Left ventricle myocardium inferior (tissue), 1 donor: ENCODE data around the gene GYS1. TPM values are rescaled to one million over a fixed set of nuclear protein-coding genes. Genes with fewer than 3 reads are reported as not detected.
"Not testable (repeated sequence)": the region's sequence is repeated elsewhere in the genome, so short reads cannot be mapped to it uniquely, and the experiment has no call there.

Source experiments
- DNase-seq: peaks from one replicate; pipeline ENCODE4 v3.0.0-alpha.2; 2020
- H3K27ac ChIP-seq: fragments of 200-600 bp; replicated peaks from 2 replicates; pipeline ENCODE4 v1.8.0; 2021
- H3K27me3 ChIP-seq: fragments of 200-600 bp; 2 replicates; pipeline ENCODE4 v1.8.0; 2021; ENCODE audit warnings: low read depth
- H3K36me3 ChIP-seq: fragments of 200-600 bp; 2 replicates; pipeline ENCODE4 v1.8.0; 2021
- H3K4me1 ChIP-seq: fragments of 200-600 bp; 2 replicates; pipeline ENCODE4 v1.8.0; 2021
- H3K4me3 ChIP-seq: fragments of 200-600 bp; 2 replicates; pipeline ENCODE4 v1.8.0; 2021; ENCODE audit warnings: mild to moderate bottlenecking, moderate library complexity
- H3K9me3 ChIP-seq: fragments of 200-600 bp; replicated peaks from 2 replicates; pipeline ENCODE4 v1.8.0; 2021
- intact Hi-C: fragments of 100-400 bp; cut with micrococcal nuclease; formaldehyde crosslinking; loops from one replicate; pipeline ENCODE4 v1.11.0; 2022
- total RNA-seq: library from RNA; stranded (reverse); fragmentation: NEBNext Ultra II Directional; extraction: Animal tissue kit (Norgen Biotek cat#: 25700); gene quantifications from one replicate; pipeline ENCODE4 v1.2.1, GENCODE V29; 2021
- TF ChIP-seq, protein P1 (sequence below): fragments of 200-600 bp; IDR thresholded peaks from 2 replicates; pipeline ENCODE4 v1.8.0; 2021; ENCODE audit warnings: antibody characterized with exemption, mild to moderate bottlenecking, borderline replicate concordance
- donor health status: DM: no; HTN: yes; CAD: no; lungs with severe emphysema.

The GYS1 gene
- total RNA-seq, 1 donor from 2014 or later: 138 TPM

DNA sequence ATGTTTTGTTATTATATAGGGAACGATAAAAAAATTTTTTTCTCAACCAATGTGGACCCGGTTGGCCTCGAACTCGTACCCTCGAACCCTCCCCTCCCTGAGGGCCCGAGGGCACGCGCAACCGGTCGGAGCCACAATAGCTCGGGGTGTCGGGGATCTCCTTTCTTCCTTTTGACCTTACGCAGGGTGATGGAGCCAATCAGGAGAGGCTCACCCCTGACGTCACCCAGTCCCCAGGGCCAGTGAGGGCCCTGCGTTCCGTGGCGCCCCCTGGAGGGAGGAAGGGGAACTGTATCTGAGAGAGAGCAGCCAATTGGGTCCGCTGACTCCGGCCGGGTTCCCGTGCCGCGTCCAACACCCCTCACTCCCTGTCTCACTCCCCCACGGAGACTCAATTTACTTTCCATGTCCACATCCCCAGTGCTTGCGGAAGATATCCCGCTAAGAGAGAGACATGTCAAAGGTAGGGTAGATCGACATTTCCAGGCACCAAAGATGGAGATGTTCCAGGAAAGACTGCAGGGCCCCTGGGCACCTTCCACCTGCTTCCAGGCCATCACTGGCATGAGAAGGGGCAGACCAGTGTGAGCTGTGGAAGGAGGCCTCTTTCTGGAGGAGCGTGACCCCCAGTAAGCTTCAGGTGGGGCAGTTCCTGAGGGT, 38.7 kb upstream of the GYS1 start, which contains the start of gene CGB2:
Gene CGB2, plus strand, starts transcription at position 249 of the 660 bp plus-strand sequence. Its CDS starts 206 bp downstream, at position 455.
- H3K36me3 ChIP-seq, H3K4me3 ChIP-seq, intact Hi-C loops, H3K4me1 ChIP-seq, H3K9me3 ChIP-seq, H3K27ac ChIP-seq, DNase-seq: not testable (repeated sequence)
- TF ChIP-seq, protein P1, sequence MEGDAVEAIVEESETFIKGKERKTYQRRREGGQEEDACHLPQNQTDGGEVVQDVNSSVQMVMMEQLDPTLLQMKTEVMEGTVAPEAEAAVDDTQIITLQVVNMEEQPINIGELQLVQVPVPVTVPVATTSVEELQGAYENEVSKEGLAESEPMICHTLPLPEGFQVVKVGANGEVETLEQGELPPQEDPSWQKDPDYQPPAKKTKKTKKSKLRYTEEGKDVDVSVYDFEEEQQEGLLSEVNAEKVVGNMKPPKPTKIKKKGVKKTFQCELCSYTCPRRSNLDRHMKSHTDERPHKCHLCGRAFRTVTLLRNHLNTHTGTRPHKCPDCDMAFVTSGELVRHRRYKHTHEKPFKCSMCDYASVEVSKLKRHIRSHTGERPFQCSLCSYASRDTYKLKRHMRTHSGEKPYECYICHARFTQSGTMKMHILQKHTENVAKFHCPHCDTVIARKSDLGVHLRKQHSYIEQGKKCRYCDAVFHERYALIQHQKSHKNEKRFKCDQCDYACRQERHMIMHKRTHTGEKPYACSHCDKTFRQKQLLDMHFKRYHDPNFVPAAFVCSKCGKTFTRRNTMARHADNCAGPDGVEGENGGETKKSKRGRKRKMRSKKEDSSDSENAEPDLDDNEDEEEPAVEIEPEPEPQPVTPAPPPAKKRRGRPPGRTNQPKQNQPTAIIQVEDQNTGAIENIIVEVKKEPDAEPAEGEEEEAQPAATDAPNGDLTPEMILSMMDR: peak; percentile 30
- H3K27me3 ChIP-seq: peaks cover 23% of the 10 kb centered on the region

DNA sequence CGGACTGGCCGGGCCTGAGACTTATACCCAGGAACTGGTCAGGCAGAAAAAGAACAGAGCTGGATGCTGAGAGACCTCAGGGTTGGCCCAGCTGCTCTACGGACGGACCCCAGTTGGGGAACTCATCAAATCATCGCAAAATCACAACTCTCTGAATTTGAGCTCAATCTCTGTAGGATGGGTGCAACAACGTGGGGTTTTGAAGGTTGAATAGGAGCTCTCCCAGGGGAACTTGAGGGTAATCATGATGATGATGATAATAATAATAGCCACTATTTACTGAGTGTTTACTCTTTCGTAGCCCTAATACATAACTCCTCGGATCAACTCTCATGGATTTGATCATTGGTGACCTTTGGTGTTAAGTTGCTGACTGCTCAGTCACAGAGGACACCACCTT, 37.2 kb upstream of the GYS1 start:
- DNase-seq, H3K9me3 ChIP-seq, H3K4me3 ChIP-seq, H3K4me1 ChIP-seq, H3K27ac ChIP-seq, intact Hi-C loops, H3K36me3 ChIP-seq: not testable (repeated sequence)
- H3K27me3 ChIP-seq: peaks cover 13% of the 10 kb centered on the region

DNA sequence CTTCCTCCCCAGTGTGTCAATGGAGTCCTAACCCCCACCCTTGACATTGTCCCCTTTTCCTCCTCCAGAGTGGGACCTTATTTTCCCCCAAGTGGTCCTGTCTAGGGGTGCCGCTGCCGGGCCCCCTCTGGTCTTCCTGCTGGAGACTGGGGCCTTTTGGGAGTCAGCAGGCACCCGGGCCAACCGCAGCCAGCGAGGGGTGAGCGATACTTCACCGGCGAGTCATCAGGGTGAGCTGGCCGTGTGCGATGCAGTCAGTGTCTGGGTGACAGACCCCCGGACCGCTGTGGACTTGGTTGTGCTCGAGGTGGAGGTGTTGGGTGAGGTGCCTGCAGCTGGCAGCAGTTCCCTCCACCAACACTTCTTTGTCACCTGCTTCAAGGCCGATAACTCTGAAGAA, 36.6 kb upstream of the GYS1 start:
- H3K27ac ChIP-seq, H3K36me3 ChIP-seq, H3K4me3 ChIP-seq, DNase-seq, H3K4me1 ChIP-seq, intact Hi-C loops, H3K9me3 ChIP-seq, H3K27me3 ChIP-seq: not testable (repeated sequence)

DNA sequence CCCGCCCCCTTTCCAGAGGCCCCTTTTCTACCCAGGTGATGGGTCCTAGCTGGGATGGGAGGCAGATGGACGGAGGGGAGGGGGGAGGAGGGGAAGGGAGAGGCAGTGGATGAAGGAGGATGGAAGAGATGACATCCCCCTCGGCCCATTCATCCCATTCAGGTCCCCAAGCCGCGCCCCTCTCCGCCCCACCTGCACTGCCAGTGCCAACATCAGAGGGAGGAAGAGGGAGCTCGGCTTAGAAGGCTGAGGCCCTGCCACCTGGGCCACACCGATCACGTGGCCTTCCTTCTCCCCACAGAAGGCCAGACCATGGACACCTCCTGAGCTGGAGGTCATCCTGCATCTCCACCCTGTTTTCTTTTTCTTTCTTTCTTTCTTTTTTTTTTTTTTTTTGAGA, 35.6 kb upstream of the GYS1 start:
- H3K27ac ChIP-seq, intact Hi-C loops, H3K27me3 ChIP-seq, H3K9me3 ChIP-seq, H3K4me3 ChIP-seq, H3K36me3 ChIP-seq, DNase-seq, H3K4me1 ChIP-seq: not testable (repeated sequence)

DNA sequence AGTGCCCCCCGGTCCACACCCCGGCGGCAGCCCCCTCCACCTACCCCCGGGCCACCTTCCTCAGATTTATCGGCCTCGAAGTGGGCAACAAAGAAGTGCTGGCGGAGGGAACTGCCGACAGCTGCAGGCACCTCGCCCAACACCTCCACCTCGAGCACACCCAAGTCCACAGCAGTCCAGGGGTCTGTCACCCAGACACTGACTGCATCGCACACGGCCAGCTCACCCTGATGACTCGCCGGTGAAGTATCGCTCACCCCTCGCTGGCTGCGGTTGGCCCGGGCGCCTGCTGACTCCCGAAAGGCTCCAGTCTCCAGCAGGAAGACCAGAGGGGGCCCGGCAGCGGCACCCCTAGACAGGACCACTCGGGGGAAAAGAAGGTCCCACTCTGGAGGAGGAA, 32.5 kb upstream of the GYS1 start:
- H3K27ac ChIP-seq, H3K4me3 ChIP-seq, H3K36me3 ChIP-seq, H3K9me3 ChIP-seq, H3K27me3 ChIP-seq, intact Hi-C loops, DNase-seq, H3K4me1 ChIP-seq: not testable (repeated sequence)

DNA sequence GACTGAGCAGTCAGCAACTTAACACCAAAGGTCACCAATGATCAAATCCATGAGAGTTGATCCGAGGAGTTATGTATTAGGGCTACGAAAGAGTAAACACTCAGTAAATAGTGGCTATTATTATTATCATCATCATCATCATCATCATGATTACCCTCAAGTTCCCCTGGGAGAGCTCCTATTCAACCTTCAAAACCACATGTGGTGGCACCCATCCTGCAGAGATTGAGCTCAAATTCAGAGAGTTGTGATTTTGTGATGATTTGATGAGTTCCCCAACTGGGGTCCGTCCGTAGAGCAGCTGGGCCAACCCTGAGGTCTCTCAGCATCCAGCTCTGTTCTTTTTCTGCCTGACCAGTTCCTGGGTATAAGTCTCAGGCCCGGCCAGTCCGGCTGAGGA, 32.0 kb upstream of the GYS1 start:
- DNase-seq, H3K27me3 ChIP-seq, H3K36me3 ChIP-seq, H3K27ac ChIP-seq, H3K4me1 ChIP-seq, intact Hi-C loops, H3K9me3 ChIP-seq, H3K4me3 ChIP-seq: not testable (repeated sequence)

DNA sequence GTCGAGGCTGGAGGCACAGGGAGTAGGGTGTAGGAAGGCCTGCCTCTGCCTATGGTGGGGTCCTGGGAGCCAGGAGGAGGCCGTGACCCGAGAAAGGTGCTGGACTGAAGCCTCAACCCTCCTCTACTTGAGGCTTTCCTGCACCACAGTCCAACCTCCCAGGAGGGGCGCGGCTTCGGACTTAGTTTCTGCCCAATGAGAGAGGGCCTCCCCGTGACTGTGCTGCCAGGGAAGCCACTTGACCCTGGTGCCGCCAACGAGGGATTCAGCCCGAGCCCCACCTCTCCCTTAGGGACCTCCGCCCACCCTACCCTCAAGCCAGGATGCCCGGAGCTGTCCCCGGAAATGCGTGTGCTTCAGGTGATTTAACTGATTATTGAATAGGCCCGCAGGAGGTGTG, 31.1 kb upstream of the GYS1 start, which contains the start of gene CGB3:
Gene CGB3, minus strand, starts transcription at position 101 of the 400 bp plus-strand sequence. CDS start 362 bp downstream, outside the sequence.
- H3K4me3 ChIP-seq, intact Hi-C loops, H3K36me3 ChIP-seq, DNase-seq, H3K27ac ChIP-seq, H3K4me1 ChIP-seq, H3K9me3 ChIP-seq: not testable (repeated sequence)
- peaks cover 11% of the 10 kb centered on the region for H3K27me3 ChIP-seq

DNA sequence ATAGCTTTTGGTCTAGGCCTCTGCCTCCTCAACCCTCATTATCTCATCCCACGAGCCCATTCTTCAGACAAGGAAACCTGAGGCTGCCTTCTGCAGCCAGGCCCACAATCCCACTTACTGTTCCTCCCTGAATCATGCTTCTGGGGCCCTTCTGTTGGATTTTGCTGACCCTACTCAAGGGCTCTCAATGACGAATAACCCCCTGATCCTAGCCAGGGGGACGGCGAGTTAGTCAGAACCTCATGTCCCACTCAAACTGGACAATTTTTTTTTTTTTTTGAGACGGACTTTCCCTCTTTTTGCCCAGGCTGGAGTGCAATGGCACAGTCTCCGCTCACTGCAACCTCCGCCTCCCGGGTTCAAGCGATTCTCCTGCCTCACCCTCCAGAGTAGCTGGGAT, 29.0 kb upstream of the GYS1 start:
- Histone ChIP-seq H3K9me3 (no peaks in the 10 kb centered on the region), H3K27me3 (peaks cover 31% of the 10 kb centered on the region), H3K4me3 (no peak overlapping the region), H3K4me1 (peaks cover 26% of the 10 kb centered on the region), H3K27ac (no peak overlapping the region), H3K36me3 (no peaks in the 10 kb centered on the region)
- TF ChIP-seq, protein P1: no peak
- DNase-seq: no peak
- intact Hi-C loops: no loop called here
